ENCODE data around the gene PRMT1. TPM values are rescaled to one million over a fixed set of nuclear protein-coding genes. Genes with fewer than 3 reads are reported as not detected.

PRMT1 gene
- total and polyA plus RNA-seq, 3 donors from 2014 or later: 192 to 272 (median 201) TPM

DNA sequence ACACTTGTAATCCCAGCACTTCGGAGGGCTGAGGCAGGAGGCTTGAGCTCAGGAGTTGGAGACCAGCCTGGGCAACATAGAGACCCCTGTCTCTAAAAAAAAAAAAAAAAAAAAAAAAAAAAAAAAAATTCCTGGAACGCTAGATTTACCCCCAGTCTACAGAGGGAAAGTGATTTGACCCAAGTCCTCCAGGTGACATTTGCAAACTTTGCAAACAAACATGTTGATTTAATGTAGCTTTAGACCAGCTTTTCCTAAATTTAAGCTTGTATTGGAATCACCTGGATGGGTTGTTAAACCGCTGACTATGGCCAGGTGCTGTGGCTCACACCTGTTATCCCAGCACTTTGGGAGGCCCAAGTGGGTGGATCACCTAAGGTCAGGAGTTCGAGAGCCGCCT, 22.3 kb downstream of the PRMT1 start:
- 91 to 94% methylated on average over 5 of the region's 5 CpGs for WGBS, 2 donors
- Histone ChIP-seq H3K9me3 (no peaks in the 10 kb centered on the region), H3K27ac (no peak overlapping the region), H3K27me3 (no peaks in the 10 kb centered on the region), H3K4me1 (no peaks in the 10 kb centered on the region), H3K4me3 (no peak overlapping the region), H3K36me3 (ENCODE audit: low read depth, missing control alignments) (no peaks in the 10 kb centered on the region)
- TF ChIP-seq POLR2A (IDR thresholded peaks at IDR 0.05): no peak
- TF ChIP-seq CTCF (IDR thresholded peaks at IDR 0.05): no peak
- DNase-seq: no peak
- intact Hi-C loops (cut with DNase I; ENCODE audit: low total_unique reads): no loop called here

DNA sequence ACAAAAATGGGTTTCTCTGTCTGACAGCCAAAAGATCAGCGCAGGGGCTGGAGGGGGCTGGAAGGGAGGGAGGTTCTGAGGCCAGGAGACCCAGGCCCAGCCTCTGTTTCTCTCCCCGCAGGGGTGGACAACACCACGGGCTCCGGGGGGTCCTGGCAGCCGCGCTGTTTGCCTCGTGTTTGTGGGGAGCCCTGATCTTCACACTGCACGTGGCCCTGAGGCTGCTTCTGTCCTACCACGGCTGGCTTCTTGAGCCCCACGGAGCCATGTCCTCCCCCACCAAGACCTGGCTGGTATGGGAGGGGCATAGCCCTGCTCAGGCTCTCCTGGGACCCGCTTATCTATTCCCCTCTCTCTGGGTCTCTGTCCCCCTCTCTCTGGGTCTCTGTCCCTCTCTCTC, 23.5 kb downstream of the PRMT1 start:
- no peaks in the 10 kb centered on the region for H3K27me3 ChIP-seq
- H3K27ac ChIP-seq: no peak overlapping the region
- no peaks in the 10 kb centered on the region for H3K9me3 ChIP-seq
- no peaks in the 10 kb centered on the region for H3K4me1 ChIP-seq
- no peak for DNase-seq
- 62 to 65% methylated on average over 1 to 11 of the region's 11 CpGs for WGBS, 2 donors
- no peak overlapping the region for H3K4me3 ChIP-seq
- intact Hi-C loops (cut with DNase I; ENCODE audit: low total_unique reads): no loop called here
- no peaks in the 10 kb centered on the region for H3K36me3 ChIP-seq (ENCODE audit: low read depth, missing control alignments)
- no peak for TF ChIP-seq POLR2A (IDR thresholded peaks at IDR 0.05)
- TF ChIP-seq CTCF (IDR thresholded peaks at IDR 0.05): no peak

DNA sequence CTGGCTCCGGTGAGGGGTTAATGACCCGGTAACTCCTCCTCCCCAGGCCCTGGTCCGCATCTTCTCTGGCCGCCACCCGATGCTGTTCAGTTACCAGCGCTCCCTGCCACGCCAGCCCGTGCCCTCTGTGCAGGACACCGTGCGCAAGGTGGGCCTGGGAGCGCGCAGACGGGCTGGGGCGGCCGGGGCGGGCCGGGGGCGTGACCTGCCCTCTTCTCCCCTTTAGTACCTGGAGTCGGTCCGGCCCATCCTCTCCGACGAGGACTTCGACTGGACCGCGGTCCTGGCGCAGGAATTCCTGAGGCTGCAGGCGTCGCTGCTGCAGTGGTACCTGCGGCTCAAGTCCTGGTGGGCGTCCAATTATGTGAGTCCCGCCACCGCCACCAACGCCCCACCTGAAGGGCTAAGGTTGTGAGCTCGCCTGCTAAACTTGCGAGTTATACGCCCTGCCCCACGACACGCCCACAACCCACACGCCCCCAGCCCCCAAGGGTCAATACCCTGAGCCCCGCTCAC, 24.3 kb downstream of the PRMT1 start:
- no peak for DNase-seq
- H3K4me1 ChIP-seq: no peaks in the 10 kb centered on the region
- 53 to 55% methylated on average over 27 to 40 of the region's 40 CpGs for WGBS, 2 donors

GRCh38 chr19:49704888-49705642, 28.0 kb downstream of the PRMT1 start:
- H3K27ac ChIP-seq: no peak overlapping the region
- no peaks in the 10 kb centered on the region for H3K9me3 ChIP-seq
- no peaks in the 10 kb centered on the region for H3K4me1 ChIP-seq
- no peaks in the 10 kb centered on the region for H3K36me3 ChIP-seq (ENCODE audit: low read depth, missing control alignments)
- H3K4me3 ChIP-seq: no peak overlapping the region
- TF ChIP-seq CTCF (IDR thresholded peaks at IDR 0.05) (no peak), POLR2A (IDR thresholded peaks at IDR 0.05) (no peak)
- WGBS, 2 donors: 92 to 94% methylated on average over 9 to 22 of the region's 22 CpGs
- intact Hi-C loops (cut with DNase I; ENCODE audit: low total_unique reads): no loop called here
- DNase-seq: no peak
- no peaks in the 10 kb centered on the region for H3K27me3 ChIP-seq

More for the DNA sequence above, 24.3 kb downstream of the PRMT1 start:
- H3K27me3 ChIP-seq: no peaks in the 10 kb centered on the region
- intact Hi-C loops (cut with DNase I; ENCODE audit: low total_unique reads): no loop called here
- H3K36me3 ChIP-seq (ENCODE audit: low read depth, missing control alignments): no peaks in the 10 kb centered on the region
- no peak overlapping the region for H3K27ac ChIP-seq
- H3K9me3 ChIP-seq: no peaks in the 10 kb centered on the region
- TF ChIP-seq CTCF (IDR thresholded peaks at IDR 0.05): no peak
- no peak for TF ChIP-seq POLR2A (IDR thresholded peaks at IDR 0.05)
- peak overlapping the region; percentile 15 to 29 for H3K4me3 ChIP-seq

DNA sequence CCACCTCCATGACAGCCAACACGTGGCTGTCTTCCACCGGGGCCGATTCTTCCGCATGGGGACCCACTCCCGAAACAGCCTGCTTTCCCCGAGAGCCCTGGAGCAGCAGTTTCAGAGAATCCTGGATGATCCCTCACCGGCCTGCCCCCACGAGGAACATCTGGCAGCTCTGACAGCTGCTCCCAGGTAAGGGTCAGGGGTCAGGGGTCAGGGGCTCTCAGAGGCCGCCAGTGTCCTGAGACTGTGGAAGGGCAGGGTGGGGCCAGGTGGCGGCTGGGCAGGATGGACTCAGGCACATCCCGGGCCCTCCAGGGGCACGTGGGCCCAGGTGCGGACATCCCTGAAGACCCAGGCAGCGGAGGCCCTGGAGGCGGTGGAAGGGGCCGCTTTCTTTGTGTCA, 28.8 kb downstream of the PRMT1 start:
- intact Hi-C loops (cut with DNase I; ENCODE audit: low total_unique reads): no loop called here
- no peaks in the 10 kb centered on the region for H3K27me3 ChIP-seq
- DNase-seq: no peak
- H3K9me3 ChIP-seq: no peaks in the 10 kb centered on the region
- H3K4me3 ChIP-seq: no peak overlapping the region
- WGBS, 2 donors: 91 to 95% methylated on average over 7 to 16 of the region's 16 CpGs
- no peaks in the 10 kb centered on the region for H3K4me1 ChIP-seq
- no peaks in the 10 kb centered on the region for H3K36me3 ChIP-seq (ENCODE audit: low read depth, missing control alignments)
- H3K27ac ChIP-seq: no peak overlapping the region
- TF ChIP-seq POLR2A (IDR thresholded peaks at IDR 0.05) (no peak), CTCF (IDR thresholded peaks at IDR 0.05) (no peak)
